ENCODE measurements around the gene CDK18.

CDK18 gene

GRCh38 chr1:205567716-205568115 lies 63.2 kb downstream of the CDK18 start:
- no peak overlapping the region for H3K4me3 ChIP-seq (ENCODE audit: low read depth in 1 of 5, low read length in 5 of 5)
- no peak overlapping the region for H3K27ac ChIP-seq (ENCODE audit: low read depth, low read length)
- peaks cover 0 to 14% (median 7%) of the 10 kb centered on the region in 5 donors for H3K4me1 ChIP-seq (ENCODE audit: control insufficient read depth in 5 of 5, insufficient read depth in 5 of 5, low read length in 5 of 5)
- no peaks in the 10 kb centered on the region for H3K36me3 ChIP-seq (ENCODE audit: control insufficient read depth in 5 of 5, insufficient read depth in 5 of 5, low read length in 5 of 5)
- H3K9me3 ChIP-seq (ENCODE audit: control insufficient read depth in 5 of 5, low read length in 5 of 5): no peaks in the 10 kb centered on the region
- H3K27me3 ChIP-seq (ENCODE audit: control insufficient read depth in 5 of 5, insufficient read depth in 4 of 5, low read length in 5 of 5): peaks cover 14 to 35% (median 34%) of the 10 kb centered on the region in 5 donors
- no peak overlapping the region for H3K9ac ChIP-seq (ENCODE audit: low read length in 5 of 5)

- H3K4me1 ChIP-seq (ENCODE audit: control insufficient read depth in 5 of 5, insufficient read depth in 5 of 5, low read length in 5 of 5): peaks cover 0 to 14% (median 7%) of the 10 kb centered on the region in 5 donors
- no peaks in the 10 kb centered on the region for H3K36me3 ChIP-seq (ENCODE audit: control insufficient read depth in 5 of 5, insufficient read depth in 5 of 5, low read length in 5 of 5)
- no peak overlapping the region for H3K9ac ChIP-seq (ENCODE audit: low read length in 5 of 5)
- H3K9me3 ChIP-seq (ENCODE audit: control insufficient read depth in 5 of 5, low read length in 5 of 5): no peaks in the 10 kb centered on the region
- no peak overlapping the region for H3K27ac ChIP-seq (ENCODE audit: low read depth, low read length)
- H3K27me3 ChIP-seq (ENCODE audit: control insufficient read depth in 5 of 5, insufficient read depth in 4 of 5, low read length in 5 of 5): peaks cover 14 to 35% (median 34%) of the 10 kb centered on the region in 5 donors
- H3K4me3 ChIP-seq (ENCODE audit: low read depth in 1 of 5, low read length in 5 of 5): peak overlapping the region in 3 of 5 donors; percentile 36 to 39 (median 37)
Observed at GRCh38 chr1:205568135-205568468, 63.6 kb downstream of the CDK18 start.

GRCh38 chr1:205568469-205569361 lies 64.2 kb downstream of the CDK18 start:
- Histone ChIP-seq H3K27me3 (ENCODE audit: control insufficient read depth in 5 of 5, insufficient read depth in 4 of 5, low read length in 5 of 5) (peaks cover 14 to 35% (median 34%) of the 10 kb centered on the region in 5 donors), H3K4me3 (ENCODE audit: low read depth in 1 of 5, low read length in 5 of 5) (peak overlapping the region in 4 of 5 donors; percentile 50 to 69 (median 62)), H3K9ac (ENCODE audit: low read length in 5 of 5) (peak overlapping the region in 1 of 5 donors; percentile 25), H3K9me3 (ENCODE audit: control insufficient read depth in 5 of 5, low read length in 5 of 5) (no peaks in the 10 kb centered on the region), H3K27ac (ENCODE audit: low read depth, low read length) (no peak overlapping the region), H3K36me3 (ENCODE audit: control insufficient read depth in 5 of 5, insufficient read depth in 5 of 5, low read length in 5 of 5) (no peaks in the 10 kb centered on the region), H3K4me1 (ENCODE audit: control insufficient read depth in 5 of 5, insufficient read depth in 5 of 5, low read length in 5 of 5) (peaks cover 0 to 14% (median 7%) of the 10 kb centered on the region in 5 donors)

GRCh38 chr1:205569411-205570172 lies 65.1 kb downstream of the CDK18 start:
- H3K36me3 ChIP-seq (ENCODE audit: control insufficient read depth in 5 of 5, insufficient read depth in 5 of 5, low read length in 5 of 5): no peaks in the 10 kb centered on the region
- peak overlapping the region in 1 of 5 donors; percentile 4 for H3K9ac ChIP-seq (ENCODE audit: low read length in 5 of 5)
- H3K27me3 ChIP-seq (ENCODE audit: control insufficient read depth in 5 of 5, insufficient read depth in 4 of 5, low read length in 5 of 5): peaks cover 14 to 35% (median 28%) of the 10 kb centered on the region in 5 donors
- peak overlapping the region in 3 of 5 donors; percentile 42 to 69 (median 67) for H3K4me3 ChIP-seq (ENCODE audit: low read depth in 1 of 5, low read length in 5 of 5)
- no peak overlapping the region for H3K27ac ChIP-seq (ENCODE audit: low read depth, low read length)
- no peaks in the 10 kb centered on the region for H3K9me3 ChIP-seq (ENCODE audit: control insufficient read depth in 5 of 5, low read length in 5 of 5)
- peaks cover 0 to 13% (median 7%) of the 10 kb centered on the region in 5 donors for H3K4me1 ChIP-seq (ENCODE audit: control insufficient read depth in 5 of 5, insufficient read depth in 5 of 5, low read length in 5 of 5)

GRCh38 chr1:205570173-205570501 lies 65.7 kb downstream of the CDK18 start:
- Histone ChIP-seq H3K4me3 (ENCODE audit: low read depth in 1 of 5, low read length in 5 of 5) (peak overlapping the region in 2 of 5 donors; percentile 67 to 69), H3K9ac (ENCODE audit: low read length in 5 of 5) (no peak overlapping the region), H3K4me1 (ENCODE audit: control insufficient read depth in 5 of 5, insufficient read depth in 5 of 5, low read length in 5 of 5) (peaks cover 0 to 13% (median 7%) of the 10 kb centered on the region in 5 donors), H3K9me3 (ENCODE audit: control insufficient read depth in 5 of 5, low read length in 5 of 5) (no peaks in the 10 kb centered on the region), H3K36me3 (ENCODE audit: control insufficient read depth in 5 of 5, insufficient read depth in 5 of 5, low read length in 5 of 5) (no peaks in the 10 kb centered on the region), H3K27ac (ENCODE audit: low read depth, low read length) (no peak overlapping the region), H3K27me3 (ENCODE audit: control insufficient read depth in 5 of 5, insufficient read depth in 4 of 5, low read length in 5 of 5) (peaks cover 14 to 38% (median 28%) of the 10 kb centered on the region in 5 donors)

- Histone ChIP-seq H3K9me3 (ENCODE audit: control insufficient read depth in 5 of 5, low read length in 5 of 5) (no peaks in the 10 kb centered on the region), H3K4me1 (ENCODE audit: control insufficient read depth in 5 of 5, insufficient read depth in 5 of 5, low read length in 5 of 5) (peaks cover 0 to 13% (median 7%) of the 10 kb centered on the region in 5 donors), H3K4me3 (ENCODE audit: low read depth in 1 of 5, low read length in 5 of 5) (no peak overlapping the region), H3K27me3 (ENCODE audit: control insufficient read depth in 5 of 5, insufficient read depth in 4 of 5, low read length in 5 of 5) (peaks cover 14 to 38% (median 28%) of the 10 kb centered on the region in 5 donors), H3K27ac (ENCODE audit: low read depth, low read length) (no peak overlapping the region), H3K9ac (ENCODE audit: low read length in 5 of 5) (no peak overlapping the region), H3K36me3 (ENCODE audit: control insufficient read depth in 5 of 5, insufficient read depth in 5 of 5, low read length in 5 of 5) (no peaks in the 10 kb centered on the region)
Observed at GRCh38 chr1:205570796-205571537, 66.5 kb downstream of the CDK18 start.

- no peaks in the 10 kb centered on the region for H3K36me3 ChIP-seq (ENCODE audit: control insufficient read depth in 5 of 5, insufficient read depth in 5 of 5, low read length in 5 of 5)
- H3K9ac ChIP-seq (ENCODE audit: low read length in 5 of 5): no peak overlapping the region
- H3K27me3 ChIP-seq (ENCODE audit: control insufficient read depth in 5 of 5, insufficient read depth in 4 of 5, low read length in 5 of 5): peaks cover 14 to 38% (median 30%) of the 10 kb centered on the region in 5 donors
- no peak overlapping the region for H3K27ac ChIP-seq (ENCODE audit: low read depth, low read length)
- H3K9me3 ChIP-seq (ENCODE audit: control insufficient read depth in 5 of 5, low read length in 5 of 5): no peaks in the 10 kb centered on the region
- H3K4me3 ChIP-seq (ENCODE audit: low read depth in 1 of 5, low read length in 5 of 5): no peak overlapping the region
- H3K4me1 ChIP-seq (ENCODE audit: control insufficient read depth in 5 of 5, insufficient read depth in 5 of 5, low read length in 5 of 5): peaks cover 0 to 13% (median 7%) of the 10 kb centered on the region in 5 donors
Observed at GRCh38 chr1:205571747-205572146, 67.3 kb downstream of the CDK18 start.

- H3K9ac ChIP-seq (ENCODE audit: low read length in 5 of 5): no peak overlapping the region
- no peaks in the 10 kb centered on the region for H3K9me3 ChIP-seq (ENCODE audit: control insufficient read depth in 5 of 5, low read length in 5 of 5)
- no peaks in the 10 kb centered on the region for H3K36me3 ChIP-seq (ENCODE audit: control insufficient read depth in 5 of 5, insufficient read depth in 5 of 5, low read length in 5 of 5)
- peaks cover 0 to 13% (median 7%) of the 10 kb centered on the region in 5 donors for H3K4me1 ChIP-seq (ENCODE audit: control insufficient read depth in 5 of 5, insufficient read depth in 5 of 5, low read length in 5 of 5)
- peaks cover 13 to 34% (median 31%) of the 10 kb centered on the region in 5 donors for H3K27me3 ChIP-seq (ENCODE audit: control insufficient read depth in 5 of 5, insufficient read depth in 4 of 5, low read length in 5 of 5)
- H3K4me3 ChIP-seq (ENCODE audit: low read depth in 1 of 5, low read length in 5 of 5): no peak overlapping the region
- H3K27ac ChIP-seq (ENCODE audit: low read depth, low read length): no peak overlapping the region
Observed at GRCh38 chr1:205572421-205572820, 68.0 kb downstream of the CDK18 start.

- H3K4me3 ChIP-seq (ENCODE audit: low read depth in 1 of 5, low read length in 5 of 5): no peak overlapping the region
- H3K27ac ChIP-seq (ENCODE audit: low read depth, low read length): no peak overlapping the region
- peaks cover 5 to 29% (median 22%) of the 10 kb centered on the region in 5 donors for H3K27me3 ChIP-seq (ENCODE audit: control insufficient read depth in 5 of 5, insufficient read depth in 4 of 5, low read length in 5 of 5)
- no peaks in the 10 kb centered on the region for H3K36me3 ChIP-seq (ENCODE audit: control insufficient read depth in 5 of 5, insufficient read depth in 5 of 5, low read length in 5 of 5)
- H3K4me1 ChIP-seq (ENCODE audit: control insufficient read depth in 5 of 5, insufficient read depth in 5 of 5, low read length in 5 of 5): no peaks in the 10 kb centered on the region
- H3K9ac ChIP-seq (ENCODE audit: low read length in 5 of 5): no peak overlapping the region
- no peaks in the 10 kb centered on the region for H3K9me3 ChIP-seq (ENCODE audit: control insufficient read depth in 5 of 5, low read length in 5 of 5)
Observed at GRCh38 chr1:205575294-205575885, 70.9 kb downstream of the CDK18 start.
